Measurements from ENCODE around the gene LTB4R2. TPM values are rescaled to one million over a fixed set of nuclear protein-coding genes. Genes with fewer than 3 reads are reported as not detected.

The LTB4R2 gene
- total RNA-seq, 2 donors from 2014 or later, result 19.5 to 27.3 TPM

DNA sequence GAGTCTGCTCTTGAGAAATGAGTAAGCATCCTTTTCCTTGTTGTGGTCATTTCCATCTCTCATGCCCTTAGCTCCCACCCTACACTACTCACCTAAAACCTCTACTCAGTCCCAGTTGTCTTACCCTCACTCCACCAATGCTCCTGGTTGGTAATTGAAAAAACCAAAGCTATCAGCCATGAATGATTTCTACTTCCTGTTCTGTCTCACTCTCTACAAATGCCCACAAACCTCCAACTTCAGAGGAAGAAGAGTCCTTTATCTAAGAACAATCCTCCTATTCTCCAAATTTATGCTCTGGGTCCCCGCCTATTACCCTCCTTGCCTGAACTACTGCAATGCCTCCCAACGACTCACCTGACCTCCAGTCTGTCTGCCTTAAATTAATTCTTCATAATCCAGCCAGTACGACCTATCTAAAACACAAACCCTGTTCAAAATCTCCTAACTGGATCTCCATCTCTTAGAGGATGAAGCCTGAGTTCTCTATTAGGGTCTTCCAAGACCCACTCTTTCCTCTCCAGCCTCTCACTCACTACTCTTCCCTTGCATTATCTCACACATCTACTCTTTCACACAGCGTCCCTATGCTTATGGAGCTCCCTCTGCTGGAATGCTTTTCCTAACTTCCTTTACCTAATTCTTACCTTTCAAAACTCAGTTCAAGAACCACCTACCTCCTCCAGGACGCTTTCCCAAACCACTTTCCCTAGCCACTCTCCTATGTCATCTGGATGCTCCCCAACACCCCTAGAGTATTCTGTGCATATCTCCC, 12.6 kb upstream of the LTB4R2 start:
- Histone ChIP-seq H3K9me3 (no peaks in the 10 kb centered on the region), H3K36me3 (peaks cover 3% of the 10 kb centered on the region in 2 donors), H3K4me1 (replicated peaks) (peaks cover 14% of the 10 kb centered on the region), H3K27ac (no peak overlapping the region), H3K27me3 (replicated peaks; ENCODE audit: insufficient read depth) (no peaks in the 10 kb centered on the region), H3K4me3 (no peak overlapping the region)
- intact Hi-C loops (cut with DNase I), result loop anchor here (2.0 kb wide), 1 partner anchor 55 kb away; the partner anchor contains the start of gene TINF2
- WGBS, result 46% methylated on average over 5 of the region's 5 CpGs
- TF ChIP-seq POLR2AphosphoS5 (IDR thresholded peaks at IDR 0.05) (peak; percentile 28), POLR2A (IDR thresholded peaks at IDR 0.05) (no peak)
- TF ChIP-seq, protein P1, sequence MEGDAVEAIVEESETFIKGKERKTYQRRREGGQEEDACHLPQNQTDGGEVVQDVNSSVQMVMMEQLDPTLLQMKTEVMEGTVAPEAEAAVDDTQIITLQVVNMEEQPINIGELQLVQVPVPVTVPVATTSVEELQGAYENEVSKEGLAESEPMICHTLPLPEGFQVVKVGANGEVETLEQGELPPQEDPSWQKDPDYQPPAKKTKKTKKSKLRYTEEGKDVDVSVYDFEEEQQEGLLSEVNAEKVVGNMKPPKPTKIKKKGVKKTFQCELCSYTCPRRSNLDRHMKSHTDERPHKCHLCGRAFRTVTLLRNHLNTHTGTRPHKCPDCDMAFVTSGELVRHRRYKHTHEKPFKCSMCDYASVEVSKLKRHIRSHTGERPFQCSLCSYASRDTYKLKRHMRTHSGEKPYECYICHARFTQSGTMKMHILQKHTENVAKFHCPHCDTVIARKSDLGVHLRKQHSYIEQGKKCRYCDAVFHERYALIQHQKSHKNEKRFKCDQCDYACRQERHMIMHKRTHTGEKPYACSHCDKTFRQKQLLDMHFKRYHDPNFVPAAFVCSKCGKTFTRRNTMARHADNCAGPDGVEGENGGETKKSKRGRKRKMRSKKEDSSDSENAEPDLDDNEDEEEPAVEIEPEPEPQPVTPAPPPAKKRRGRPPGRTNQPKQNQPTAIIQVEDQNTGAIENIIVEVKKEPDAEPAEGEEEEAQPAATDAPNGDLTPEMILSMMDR (IDR thresholded peaks at IDR 0.05), result peak in 3 of 4 experiments; percentile 16 to 60 (median 31)
- DNase-seq (ENCODE audit: low spot score), result no peak

DNA sequence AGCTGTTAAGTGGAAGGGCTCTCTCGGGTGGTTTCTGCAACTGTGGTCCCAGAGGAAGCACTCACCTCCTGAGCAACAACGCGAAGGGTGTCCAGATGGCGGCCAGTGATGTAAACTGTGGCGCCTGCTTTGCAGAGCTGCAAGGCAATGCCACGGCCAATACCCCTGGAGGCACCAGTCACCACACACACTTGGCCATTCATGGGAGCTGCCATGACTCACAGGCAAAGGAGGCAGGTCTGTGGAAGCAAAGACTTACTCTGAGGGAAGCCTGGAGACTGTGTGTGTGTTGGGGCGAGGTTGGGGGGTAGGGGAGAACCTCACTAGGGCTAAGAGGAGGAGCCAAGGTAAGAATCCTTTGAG, 11.1 kb upstream of the LTB4R2 start:
- H3K4me3 ChIP-seq, result peak overlapping the region; percentile 66 to 69
- intact Hi-C loops (cut with DNase I), result loop anchor here (1.0 kb wide), 1 partner anchor 28 kb away; the partner anchor contains the start of gene RABGGTA
- 58% methylated on average over 7 of the region's 7 CpGs for WGBS
- H3K4me1 ChIP-seq (replicated peaks), result peaks cover 14% of the 10 kb centered on the region
- peaks cover 9 to 12% of the 10 kb centered on the region in 2 donors for H3K36me3 ChIP-seq
- TF ChIP-seq POLR2A (IDR thresholded peaks at IDR 0.05) (no peak), POLR2AphosphoS5 (IDR thresholded peaks at IDR 0.05) (no peak)
- TF ChIP-seq, protein P1 (IDR thresholded peaks at IDR 0.05), result no peak
- H3K27me3 ChIP-seq (replicated peaks; ENCODE audit: insufficient read depth), result no peaks in the 10 kb centered on the region
- H3K27ac ChIP-seq, result peak overlapping the region; percentile 76 to 82
- no peaks in the 10 kb centered on the region for H3K9me3 ChIP-seq
- DNase-seq (ENCODE audit: low spot score), result no peak

DNA sequence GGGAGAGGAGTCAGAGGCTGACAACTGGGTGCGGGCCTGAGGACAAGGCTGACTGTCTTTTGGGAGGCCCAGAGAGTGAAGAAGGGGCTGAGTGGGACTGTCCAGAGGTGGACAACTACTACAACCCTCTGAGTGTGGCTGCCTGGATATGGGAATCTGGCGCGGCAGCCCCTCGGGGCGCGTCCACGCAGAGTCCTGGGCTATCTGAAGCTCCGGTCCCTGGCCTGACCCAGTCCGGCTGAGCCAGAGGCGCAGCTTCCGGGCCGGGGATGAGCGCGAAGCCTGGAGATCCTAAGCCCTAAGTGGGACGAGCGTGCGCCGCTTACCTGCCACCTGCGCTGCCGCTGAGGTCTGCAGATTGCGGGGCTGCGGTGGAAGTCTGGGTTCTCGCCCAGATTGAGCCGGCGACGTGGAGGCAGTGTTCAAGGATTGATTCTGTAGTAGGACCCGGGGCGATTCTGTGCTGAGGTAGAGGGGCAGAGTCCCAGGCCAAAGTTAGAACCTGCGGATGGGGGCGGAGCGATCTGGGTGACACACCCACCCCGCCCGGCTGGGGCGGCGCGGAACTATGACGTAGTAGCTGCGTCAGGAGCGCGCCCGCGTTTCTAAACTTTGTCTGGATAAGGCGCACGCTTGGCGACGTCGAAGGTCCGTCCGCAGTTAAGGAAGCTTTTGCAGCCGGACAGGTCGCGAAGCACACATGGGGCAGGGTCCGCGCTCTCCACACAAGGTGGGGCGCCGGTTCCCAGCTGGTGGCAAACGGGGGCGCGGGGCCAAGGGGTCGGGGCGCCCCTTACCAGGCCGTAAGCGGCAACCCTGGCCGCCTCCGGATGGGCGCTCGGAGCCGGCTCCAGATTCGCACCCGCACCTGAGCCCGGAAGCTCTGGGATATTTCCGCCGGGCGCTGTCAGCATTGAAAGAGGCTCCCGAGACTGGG, 10.4 kb upstream of the LTB4R2 start, which contains the start of the genes DHRS1 and NOP9:
Gene DHRS1, minus strand, starts transcription at position 526 of the 937 bp plus-strand sequence. CDS start 674 bp downstream, outside the sequence.
Gene NOP9, plus strand, starts transcription at position 596 of the 937 bp plus-strand sequence. Its CDS starts 105 bp downstream, at position 701.
- peak; percentile 96 for TF ChIP-seq POLR2AphosphoS5 (IDR thresholded peaks at IDR 0.05)
- TF ChIP-seq, protein P1 (IDR thresholded peaks at IDR 0.05), result peak in 1 of 4 experiments; percentile 30
- TF ChIP-seq POLR2A (IDR thresholded peaks at IDR 0.05), result peak; percentile 86
- Histone ChIP-seq H3K27me3 (replicated peaks; ENCODE audit: insufficient read depth) (no peaks in the 10 kb centered on the region), H3K27ac (peak within 1 kb of the TSS; percentile 76 to 82), H3K4me1 (replicated peaks) (peaks cover 14% of the 10 kb centered on the region), H3K9me3 (no peaks in the 10 kb centered on the region), H3K36me3 (peaks cover 15 to 18% of the 10 kb centered on the region in 2 donors), H3K4me3 (peak within 1 kb of the TSS; percentile 66 to 69)
- WGBS, result under 1% methylated on average over 43 of the region's 75 CpGs
- peak; percentile 92 for DNase-seq (ENCODE audit: low spot score)
- intact Hi-C loops (cut with DNase I), result loop anchor here (1.0 kb wide), 1 partner anchor 28 kb away; the partner anchor contains the start of gene RABGGTA

DNA sequence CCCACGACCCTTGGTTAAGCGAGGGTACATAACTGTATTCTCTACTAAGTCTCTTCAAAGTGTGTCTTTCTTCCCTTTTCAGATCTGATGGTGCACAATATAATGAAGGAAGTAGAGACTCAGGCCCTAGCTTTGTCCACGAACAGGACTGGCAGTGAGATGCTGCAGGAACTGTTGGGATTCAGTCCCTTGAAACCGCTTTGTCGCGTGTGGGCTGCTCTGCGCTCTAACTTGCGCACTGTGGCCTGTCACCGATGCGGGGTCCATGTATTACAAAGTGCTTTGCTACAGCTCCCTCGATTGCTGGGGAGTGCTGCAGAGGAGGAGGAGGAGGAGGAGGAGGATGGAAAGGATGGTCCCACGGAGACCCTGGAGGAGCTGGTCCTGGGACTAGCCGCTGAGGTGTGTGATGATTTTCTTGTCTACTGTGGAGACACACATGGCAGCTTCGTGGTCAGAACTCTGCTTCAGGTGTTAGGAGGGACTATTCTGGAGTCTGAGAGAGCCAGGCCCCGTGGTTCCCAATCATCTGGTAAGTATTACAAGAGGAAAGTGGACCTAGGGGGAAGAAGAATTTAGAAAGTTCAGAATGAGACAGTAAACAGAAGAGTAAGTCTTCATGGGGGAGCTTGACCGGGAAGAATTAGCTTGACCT, 9.5 kb upstream of the LTB4R2 start:
- Histone ChIP-seq H3K27me3 (replicated peaks; ENCODE audit: insufficient read depth) (no peaks in the 10 kb centered on the region), H3K36me3 (peaks cover 15 to 23% of the 10 kb centered on the region in 2 donors), H3K4me3 (peak overlapping the region; percentile 66 to 69), H3K9me3 (no peaks in the 10 kb centered on the region), H3K27ac (peak overlapping the region; percentile 76 to 82), H3K4me1 (replicated peaks) (peaks cover 14% of the 10 kb centered on the region)
- DNase-seq (ENCODE audit: low spot score), result no peak
- intact Hi-C loops (cut with DNase I), result no loop called here
- no peak for TF ChIP-seq POLR2AphosphoS5 (IDR thresholded peaks at IDR 0.05)
- TF ChIP-seq, protein P1 (IDR thresholded peaks at IDR 0.05), result no peak
- no peak for TF ChIP-seq POLR2A (IDR thresholded peaks at IDR 0.05)
- WGBS, result 28% methylated on average over 16 of the region's 16 CpGs

Measured in prostate gland (tissue), 2 donors.